Right lobe of liver (tissue), 6 donors: ENCODE data around the gene CDYL. TPM values are rescaled to one million over a fixed set of nuclear protein-coding genes. Genes with fewer than 3 reads are reported as not detected.

ENCODE experiments used
- ATAC-seq, 4 donors: fragments of 200-7000 bp; cut with Tn5 transposase; one replicate each; pipeline ENCODE4 v1.9.1; 2020; ENCODE audit warnings: mild to moderate bottlenecking in 4 of 4, moderate library complexity in 4 of 4
- DNase-seq, 3 donors: peaks; one replicate each; pipeline ENCODE4 v3.0.0-alpha.2; 2020
- H3K27ac ChIP-seq, 3 donors: fragments of 200-600 bp; one replicate each; pipeline ENCODE4 v1.8.0; 2022
- H3K27me3 ChIP-seq, 2 donors: fragments of 200-600 bp; one replicate each; pipeline ENCODE4 v1.8.0; 2022
- H3K36me3 ChIP-seq, 4 donors: fragments of 200-600 bp; sonication (generic) in 1 of 4; one replicate each; pipeline versions ENCODE4 v1.5.1 to v1.8.0; 2017 to 2022; ENCODE audit warnings: control low read depth in 1 of 4
- H3K4me1 ChIP-seq, 4 donors: fragments of 200-600 bp; sonication (generic) in 1 of 4; one replicate each; pipeline versions ENCODE4 v1.5.1 to v1.8.0; 2017 to 2022; ENCODE audit warnings: control low read depth in 1 of 4
- H3K4me3 ChIP-seq, 3 donors: fragments of 200-600 bp; one replicate each; pipeline ENCODE4 v1.8.0; 2022
- H3K9me3 ChIP-seq, 4 donors: fragments of 200-600 bp; sonication (generic) in 1 of 4; one replicate each; pipeline versions ENCODE4 v1.5.1 to v1.8.0; 2017 to 2022; ENCODE audit warnings: control low read depth in 1 of 4
- CTCF ChIP-seq, 4 donors: fragments of 200-600 bp in 3 of 4; fragments of 450-650 bp in 1 of 4; IDR thresholded peaks; one replicate each; pipeline versions ENCODE4 v1.5.1 to v1.8.0; 2016 to 2022; ENCODE audit warnings: antibody characterized with exemption in 4 of 4, mild to moderate bottlenecking in 2 of 4
- POLR2A ChIP-seq: fragments of 450-650 bp; IDR thresholded peaks from one replicate; pipeline ENCODE4 v1.6.1; 2017; ENCODE audit warnings: antibody characterized with exemption, mild to moderate bottlenecking
- WGBS: methylation state at CpG from one replicate; pipeline ENCODE4 v1.1.6; 2018; ENCODE audit warnings: low coverage, low lambda C conversion rate; ENCODE audit not compliant: insufficient coverage; ENCODE audit errors: missing lambda C conversion rate; 5-methylcytosine and 5-hydroxymethylcytosine counted together
- intact Hi-C, 2 donors: fragments of 100-400 bp; cut with DNase I; formaldehyde crosslinking; loops; one replicate each; pipeline versions ENCODE4 v1.11.2 to v1.14.1; 2022
- total RNA-seq, 6 experiments: library from RNA; depleted of rRNA in 2 of 6; stranded (reverse); fragments of >200 nt in 2 of 6; fragmentation: NEBNext Ultra II Directional in 3 of 6; extraction: Animal tissue kit (Norgen Biotek cat#: 25700) in 3 of 6; gene quantifications; one replicate each; pipeline versions ENCODE4 v1.1.0 to v1.2.4, GENCODE V29; 2016 to 2023
- donor health status: DM: no; HTN: yes; CAD: no.
- donor health status: DM: no; HTN: no; CAD: no.
- donor health status: DM: no; HTN: no; CAD: no.
- donor health status: DM: no; HTN: yes; CAD: no.
- donor health status: DM: no; HTN: yes; CAD: no.

CDYL gene
- total RNA-seq, 6 experiments from 2014 or later: 5.0 to 16.1 (median 13.1) TPM

GRCh38 chr6:4872841-4873240, 96.6 kb downstream of the CDYL start:
- WGBS: 78% methylated on average over 2 of the region's 2 CpGs
- ATAC-seq (no peak), DNase-seq (no peak)
- Histone ChIP-seq H3K27ac (no peak overlapping the region), H3K36me3 (no peaks in the 10 kb centered on the region), H3K4me3 (no peak overlapping the region), H3K9me3 (peaks cover 0 to 2% (median 0%) of the 10 kb centered on the region in 4 donors), H3K27me3 (no peaks in the 10 kb centered on the region), H3K4me1 (no peaks in the 10 kb centered on the region)
- TF ChIP-seq POLR2A: no peak
- no peak for TF ChIP-seq CTCF (IDR thresholded peaks at IDR 0.05)
- intact Hi-C loops: no loop called here

- no peak for DNase-seq
Measured at GRCh38 chr6:4873928-4874327, 97.7 kb downstream of the CDYL start.

GRCh38 chr6:4879741-4880275, 103.6 kb downstream of the CDYL start:
- Histone ChIP-seq H3K27ac (no peak overlapping the region), H3K4me3 (no peak overlapping the region), H3K4me1 (no peaks in the 10 kb centered on the region), H3K36me3 (no peaks in the 10 kb centered on the region), H3K27me3 (no peaks in the 10 kb centered on the region), H3K9me3 (no peaks in the 10 kb centered on the region)
- intact Hi-C loops: no loop called here
- TF ChIP-seq CTCF (IDR thresholded peaks at IDR 0.05): no peak
- no peak for TF ChIP-seq POLR2A
- ATAC-seq (no peak), DNase-seq (no peak)
- 83% methylated on average over 6 of the region's 6 CpGs for WGBS

More at GRCh38 chr6:4873928-4874327, 97.7 kb downstream of the CDYL start:
- Histone ChIP-seq H3K27me3 (no peaks in the 10 kb centered on the region), H3K4me3 (no peak overlapping the region), H3K4me1 (no peaks in the 10 kb centered on the region), H3K36me3 (no peaks in the 10 kb centered on the region), H3K27ac (no peak overlapping the region), H3K9me3 (peaks cover 0 to 2% (median 0%) of the 10 kb centered on the region in 4 donors)
- TF ChIP-seq POLR2A: no peak
- TF ChIP-seq CTCF (IDR thresholded peaks at IDR 0.05): no peak
- WGBS: 82% methylated on average over 6 of the region's 6 CpGs
- ATAC-seq: no peak
- intact Hi-C loops: no loop called here

GRCh38 chr6:4880363-4880762, 104.2 kb downstream of the CDYL start:
- WGBS: 85% methylated on average over 3 of the region's 3 CpGs
- no peak overlapping the region for H3K27ac ChIP-seq

More at GRCh38 chr6:4880363-4880762, 104.2 kb downstream of the CDYL start:
- Histone ChIP-seq H3K9me3 (no peaks in the 10 kb centered on the region), H3K27me3 (no peaks in the 10 kb centered on the region), H3K4me1 (no peaks in the 10 kb centered on the region), H3K4me3 (no peak overlapping the region), H3K36me3 (no peaks in the 10 kb centered on the region)
- no peak for DNase-seq
- no peak for ATAC-seq
- intact Hi-C loops: no loop called here
- TF ChIP-seq POLR2A: no peak
- no peak for TF ChIP-seq CTCF (IDR thresholded peaks at IDR 0.05)
